HCT116 (cell line): ENCODE measurements around the gene PHOSPHO1. TPM values are rescaled to one million over a fixed set of nuclear protein-coding genes. Genes with fewer than 3 reads are reported as not detected.

Source experiments
- ATAC-seq: fragments of 200-7000 bp; cut with Tn5 transposase; 2 replicates; pipeline ENCODE4 v1.9.1; 2020; ENCODE audit warnings: mild to moderate bottlenecking, moderate library complexity
- BruUV-seq: library from RNA; stranded (reverse); fragments of 400-500 nt; replicated peaks from 2 replicates; lab custom pipeline; 2021; lab: Mats Ljungman, UMichigan
- CTCF ChIA-PET: fragments of 300-600 bp; sonication (Branson Sonifier 250); formaldehyde crosslinking; loops from one replicate; lab custom pipeline; 2021; ENCODE audit warnings: antibody characterized with exemption; lab: Charles Lee
- POLR2A ChIA-PET: fragments of 300-600, 350-600 bp; sonication (Branson Sonifier 250); formaldehyde crosslinking; loops from one replicate; lab custom pipeline; 2021; ENCODE audit warnings: antibody characterized with exemption; lab: Charles Lee
- RAD21 ChIA-PET, 2 experiments: fragments of 300-600 bp; sonication (Branson Sonifier 250); formaldehyde crosslinking; loops; one replicate each; lab custom pipeline; 2023; ENCODE audit warnings: low total read pairs in 2 of 2; ENCODE audit not compliant: uncharacterized antibody in 2 of 2, unreplicated experiment in 2 of 2, low non-redundant PET in 1 of 2; lab: Charles Lee
- DNase-seq: peaks from one replicate; pipeline ENCODE4 v3.0.0-alpha.2; 2010; ENCODE audit warnings: low read depth, low spot score
- H2AFZ ChIP-seq: fragments of 200-600 bp; shearing (Covaris generic), sonication (generic); 2 replicates; pipeline ENCODE4 v1.6.1; 2017; ENCODE audit warnings: low read depth, mixed run types, mixed read lengths, antibody characterized with exemption, low read length; ENCODE audit not compliant: poor library complexity, severe bottlenecking
- H3K27ac ChIP-seq: 2 replicates; pipeline ENCODE4 v1.5.1; 2012; ENCODE audit warnings: low read depth, low read length
- H3K27me3 ChIP-seq: fragments of 200-600 bp; sonication (generic); 2 replicates; pipeline ENCODE4 v1.6.1; 2016; ENCODE audit warnings: mixed run types, low read length, mixed read lengths; ENCODE audit not compliant: insufficient read depth
- H3K36me3 ChIP-seq, 2 experiments: fragments of 200-500 bp in 1 of 2; fragments of 200-600 bp in 1 of 2; sonication (Bioruptor generic) in 1 of 2; sonication (generic) in 1 of 2; 2 replicates each; pipeline versions ENCODE4 v1.5.1 to v1.6.1; 2014 to 2016; ENCODE audit warnings: low read length in 2 of 2, inconsistent platforms in 1 of 2, mixed read lengths in 1 of 2, mixed run types in 1 of 2; ENCODE audit not compliant: insufficient read depth in 2 of 2, control insufficient read depth in 1 of 2
- H3K4me1 ChIP-seq, 2 experiments: fragments of 200-600 bp in 1 of 2; sonication (generic) in 1 of 2; 2 replicates each; pipeline versions ENCODE4 v1.5.1 to v1.6.1; 2012 to 2017; ENCODE audit warnings: low read length in 2 of 2, inconsistent platforms in 1 of 2, mild to moderate bottlenecking in 1 of 2, mixed read lengths in 1 of 2, mixed run types in 1 of 2, moderate library complexity in 1 of 2; ENCODE audit not compliant: insufficient read depth in 2 of 2, control insufficient read depth in 1 of 2
- H3K4me2 ChIP-seq: fragments of 200-600 bp; sonication (generic); 2 replicates; pipeline ENCODE4 v1.6.1; 2017; ENCODE audit warnings: mixed run types, low read length, mixed read lengths
- H3K4me3 ChIP-seq, 2 experiments: fragments of 200-600 bp in 1 of 2; sonication (generic) in 1 of 2; replicated peaks in 1 of 2; 2 replicates each; pipeline ENCODE4 v1.5.1; 2011 to 2016; ENCODE audit warnings: low read length in 2 of 2, control low read depth in 1 of 2, low read depth in 1 of 2, mild to moderate bottlenecking in 1 of 2, mixed read lengths in 1 of 2, mixed run types in 1 of 2
- H3K79me2 ChIP-seq: fragments of 200-600 bp; sonication (generic); 2 replicates; pipeline ENCODE4 v1.6.1; 2017; ENCODE audit warnings: mild to moderate bottlenecking, mixed run types, low read length, moderate library complexity, mixed read lengths; ENCODE audit not compliant: insufficient read depth
- H3K9ac ChIP-seq: fragments of 200-600 bp; sonication (generic); 2 replicates; pipeline ENCODE4 v1.6.1; 2016; ENCODE audit warnings: low read length, mixed read lengths
- H3K9me2 ChIP-seq: fragments of 200-600 bp; sonication (generic), shearing (Covaris generic); 2 replicates; pipeline ENCODE4 v1.6.1; 2017; ENCODE audit warnings: mixed run types, mild to moderate bottlenecking, moderate library complexity; ENCODE audit not compliant: insufficient read depth
- H3K9me3 ChIP-seq, 2 experiments: fragments of 200-500 bp in 1 of 2; fragments of 200-600 bp in 1 of 2; sonication (Bioruptor generic) in 1 of 2; sonication (generic) in 1 of 2; 2 replicates each; pipeline ENCODE4 v1.6.1; 2014 to 2017; ENCODE audit warnings: low read length in 2 of 2, mixed read lengths in 2 of 2, inconsistent platforms in 1 of 2, low read depth in 1 of 2, mild to moderate bottlenecking in 1 of 2, mixed run types in 1 of 2, moderate library complexity in 1 of 2; ENCODE audit not compliant: control insufficient read depth in 1 of 2, insufficient read depth in 1 of 2
- H4K20me1 ChIP-seq: fragments of 200-600 bp; sonication (generic), shearing (Covaris generic); 2 replicates; pipeline ENCODE4 v1.6.1; 2017; ENCODE audit warnings: mixed run types, mild to moderate bottlenecking, moderate library complexity; ENCODE audit not compliant: insufficient read depth
- EGR1 ChIP-seq: IDR thresholded peaks from 2 replicates; pipeline ENCODE4 v1.6.1; 2012; ENCODE audit warnings: low read depth
- FOSL1 ChIP-seq: IDR thresholded peaks from 2 replicates; pipeline ENCODE4 v1.6.1; 2012; ENCODE audit warnings: low read depth
- MAX ChIP-seq: IDR thresholded peaks from 2 replicates; pipeline ENCODE4 v1.6.1; 2012
- POLR2A ChIP-seq: IDR thresholded peaks from 2 replicates; pipeline ENCODE4 v1.7.0; 2011; ENCODE audit warnings: borderline replicate concordance; ENCODE audit not compliant: insufficient read depth, insufficient read length; ENCODE audit errors: extremely low read depth
- POLR2AphosphoS5 ChIP-seq: IDR thresholded peaks from 2 replicates; pipeline ENCODE4 v1.6.1; 2011; ENCODE audit warnings: mild to moderate bottlenecking, low read depth, low read length, moderate library complexity
- REST ChIP-seq: IDR thresholded peaks from 2 replicates; pipeline ENCODE4 v1.6.1; 2012; ENCODE audit warnings: low read depth
- SRF ChIP-seq: IDR thresholded peaks from 2 replicates; pipeline ENCODE4 v1.6.1; 2012; ENCODE audit warnings: low read depth
- intact Hi-C: fragments of 100-400 bp; cut with micrococcal nuclease; formaldehyde crosslinking; loops from 2 replicates; pipeline ENCODE4 v1.10.0; 2022
- total RNA-seq: library from RNA; stranded (reverse); gene quantifications from one replicate; pipeline ENCODE4 v1.2.1, GENCODE V29; 2021; ENCODE audit not compliant: unreplicated experiment

The PHOSPHO1 gene
- total RNA-seq, 1 experiment from 2014 or later, result 3.0 TPM

- BruUV-seq, result no TSS peak
- no peak overlapping the region for H3K4me3 ChIP-seq
- H3K79me2 ChIP-seq, result no peaks in the 10 kb centered on the region
- H3K4me2 ChIP-seq, result no peak overlapping the region
- H3K27ac ChIP-seq, result no peak overlapping the region
- H4K20me1 ChIP-seq, result no peaks in the 10 kb centered on the region
- ChIA-PET RAD21 (no interaction called here), POLR2A (no interaction called here), CTCF (no interaction called here)
- H3K27me3 ChIP-seq, result no peaks in the 10 kb centered on the region; the same call in 1 of the 2 replicates
- no peaks in the 10 kb centered on the region for H3K9me3 ChIP-seq
- ATAC-seq, result no peak
- no peak overlapping the region for H3K9ac ChIP-seq
- TF ChIP-seq POLR2A, result no peak
- TF ChIP-seq REST, result no peak
- TF ChIP-seq SRF, result no peak
- TF ChIP-seq MAX, result no peak
- TF ChIP-seq EGR1, result no peak
- TF ChIP-seq FOSL1, result no peak
- no peak for TF ChIP-seq POLR2AphosphoS5
- TF ChIP-seq, all 23 proteins: peak for 0
- Histone ChIP-seq H3K4me1 (peaks cover 0 to 9% of the 10 kb centered on the region in 2 experiments; a peak in 2 of 4 replicates), H3K9me2 (no peaks in the 10 kb centered on the region; the same call in 1 of the 2 replicates), H2AFZ (no peak overlapping the region), H3K36me3 (no peaks in the 10 kb centered on the region)
- DNase-seq, result no peak
- intact Hi-C loops, result no loop called here
These were observed 29.1 kb downstream of the PHOSPHO1 start for GRCh38 chr17:49201481-49201927.
